GM23248 (cell line): Measurements from ENCODE around the gene TCF12. TPM values are rescaled to one million over a fixed set of nuclear protein-coding genes. Genes with fewer than 3 reads are reported as not detected.
"Not testable (repeated sequence)": the region's sequence is repeated elsewhere in the genome, so short reads cannot be mapped to it uniquely, and the experiment has no call there.

Experiments used
- DNase-seq: peaks from one replicate; pipeline ENCODE4 v3.0.0-alpha.2; 2015
- H2AFZ ChIP-seq: fragments of 200-600 bp; sonication (generic); 2 replicates; pipeline ENCODE4 v1.6.1; 2016; ENCODE audit warnings: antibody characterized with exemption
- H3F3A ChIP-seq: fragments of 200-600 bp; sonication (generic); 2 replicates; pipeline ENCODE4 v1.6.1; 2016; ENCODE audit warnings: mild to moderate bottlenecking, antibody characterized with exemption, mixed run types; ENCODE audit not compliant: insufficient read depth
- H3K27ac ChIP-seq: fragments of 200-600 bp; sonication (generic); 2 replicates; pipeline ENCODE4 v1.5.1; 2016; ENCODE audit warnings: mild to moderate bottlenecking
- H3K27me3 ChIP-seq: fragments of 200-600 bp; sonication (generic); replicated peaks from 2 replicates; pipeline ENCODE4 v1.6.1; 2016; ENCODE audit warnings: mild to moderate bottlenecking; ENCODE audit not compliant: insufficient read depth
- H3K36me3 ChIP-seq: fragments of 200-600 bp; sonication (generic); 2 replicates; pipeline ENCODE4 v1.6.1; 2016; ENCODE audit warnings: low read depth, mild to moderate bottlenecking
- H3K4me1 ChIP-seq: fragments of 200-600 bp; sonication (generic); 2 replicates; pipeline ENCODE4 v1.6.1; 2016; ENCODE audit warnings: mild to moderate bottlenecking; ENCODE audit not compliant: insufficient read depth
- H3K4me2 ChIP-seq: fragments of 200-600 bp; sonication (generic); one replicate; pipeline ENCODE4 v1.6.1; 2016; ENCODE audit warnings: mild to moderate bottlenecking; ENCODE audit not compliant: unreplicated experiment
- H3K4me3 ChIP-seq: fragments of 200-600 bp; sonication (generic); 2 replicates; pipeline ENCODE4 v1.5.1; 2016; ENCODE audit warnings: mild to moderate bottlenecking
- H3K79me2 ChIP-seq: fragments of 200-600 bp; sonication (generic); 2 replicates; pipeline ENCODE4 v1.6.1; 2016; ENCODE audit warnings: mild to moderate bottlenecking; ENCODE audit not compliant: insufficient read depth
- H3K9ac ChIP-seq: fragments of 200-600 bp; sonication (generic); 2 replicates; pipeline ENCODE4 v1.6.1; 2016; ENCODE audit warnings: mild to moderate bottlenecking
- H3K9me2 ChIP-seq: fragments of 200-600 bp; sonication (generic); 2 replicates; pipeline ENCODE4 v1.6.1; 2016; ENCODE audit warnings: mixed run types, mild to moderate bottlenecking, moderate library complexity; ENCODE audit not compliant: insufficient read depth
- H3K9me3 ChIP-seq: fragments of 200-600 bp; sonication (generic); one replicate; pipeline ENCODE4 v1.6.1; 2017; ENCODE audit warnings: low read depth
- H4K20me1 ChIP-seq: fragments of 200-600 bp; sonication (generic); 2 replicates; pipeline ENCODE4 v1.6.0; 2016; ENCODE audit not compliant: insufficient read depth
- EZH2 ChIP-seq: fragments of 200-600 bp; sonication (generic); IDR thresholded peaks from 2 replicates; pipeline ENCODE4 v1.6.1; 2018; ENCODE audit warnings: antibody characterized with exemption, mild to moderate bottlenecking; ENCODE audit not compliant: insufficient read depth, poor library complexity, severe bottlenecking
- EZH2phosphoT487 ChIP-seq: fragments of 200-600 bp; sonication (generic); IDR thresholded peaks from 2 replicates; pipeline ENCODE4 v1.6.1; 2018; ENCODE audit warnings: antibody characterized with exemption, moderate library complexity, mild to moderate bottlenecking, low read depth; ENCODE audit not compliant: insufficient read depth
- WGBS, 2 experiments: methylation state at CpG; one replicate each; pipeline ENCODE4 v1.1.6; 2015 to 2017; ENCODE audit warnings: low lambda C conversion rate in 2 of 2, low coverage in 1 of 2; ENCODE audit errors: missing lambda C conversion rate in 2 of 2; 5-methylcytosine and 5-hydroxymethylcytosine counted together
- in situ Hi-C: fragments of 300-500 bp; cut with MboI; formaldehyde crosslinking; loops from 2 replicates; pipeline ENCODE4 v1.15.0; 2020
- polyA plus RNA-seq: library from polyadenylated mRNA; unstranded; fragments of >200 nt; fragmentation: Nextera tagmentation; extraction: Ambion mirVana; gene quantifications from 2 replicates; pipeline ENCODE4 v1.2.1, GENCODE V29; 2016
- total RNA-seq: library from RNA; depleted of rRNA; stranded (reverse); fragments of >200 nt; shearing (Covaris generic); gene quantifications from 2 replicates; pipeline ENCODE4 v1.2.3, GENCODE V29; 2014

Gene TCF12
- total and polyA plus RNA-seq, 2 experiments from 2014 or later, result 53.6 to 58.6 TPM

- no peak for DNase-seq
- Histone ChIP-seq H3K27ac (no peak overlapping the region), H3K79me2 (peaks cover 34% of the 10 kb centered on the region), H3K9me3 (no peaks in the 10 kb centered on the region), H3F3A (0 out of 2 replicates have a peak, but pooled peaks cover 3% of the 10 kb centered on the region), H3K4me3 (no peak overlapping the region), H3K27me3 (no peaks in the 10 kb centered on the region), H4K20me1 (no peaks in the 10 kb centered on the region), H3K36me3 (peaks cover 15% of the 10 kb centered on the region), H3K9ac (no peak overlapping the region), H3K9me2 (no peaks in the 10 kb centered on the region), H3K4me1 (peaks cover 37% of the 10 kb centered on the region), H2AFZ (no peak overlapping the region), H3K4me2 (no peak overlapping the region)
- TF ChIP-seq EZH2phosphoT487 (no peak), EZH2 (no peak)
- in situ Hi-C loops, result loop anchor here (10.0 to 25.0 kb wide), 2 partner anchors 157 to 661 kb away; no protein-coding TSS in a partner anchor
Measured at GRCh38 chr15:57148262-57148661, 229.8 kb downstream of the TCF12 start.

- peaks cover 25% of the 10 kb centered on the region for H3K79me2 ChIP-seq
- DNase-seq, result peak; percentile 61
- H3K4me1 ChIP-seq, result peaks cover 33% of the 10 kb centered on the region
- no peaks in the 10 kb centered on the region for H3K9me3 ChIP-seq
- no peak overlapping the region for H3K9ac ChIP-seq
- H3K36me3 ChIP-seq, result peaks cover 15% of the 10 kb centered on the region
- H3K4me3 ChIP-seq, result no peak overlapping the region
- no peak overlapping the region for H2AFZ ChIP-seq
- no peaks in the 10 kb centered on the region for H4K20me1 ChIP-seq
- in situ Hi-C loops, result loop anchor here (10.0 to 25.0 kb wide), 2 partner anchors 156 to 662 kb away; no protein-coding TSS in a partner anchor
- 0 out of 2 replicates have a peak, but pooled peaks cover 3% of the 10 kb centered on the region for H3F3A ChIP-seq
- H3K9me2 ChIP-seq, result no peaks in the 10 kb centered on the region
- H3K27me3 ChIP-seq, result no peaks in the 10 kb centered on the region
- no peak overlapping the region for H3K27ac ChIP-seq
- H3K4me2 ChIP-seq, result no peak overlapping the region
- TF ChIP-seq EZH2phosphoT487 (no peak), EZH2 (no peak)
Measured at GRCh38 chr15:57149196-57149595, 230.8 kb downstream of the TCF12 start.

DNA sequence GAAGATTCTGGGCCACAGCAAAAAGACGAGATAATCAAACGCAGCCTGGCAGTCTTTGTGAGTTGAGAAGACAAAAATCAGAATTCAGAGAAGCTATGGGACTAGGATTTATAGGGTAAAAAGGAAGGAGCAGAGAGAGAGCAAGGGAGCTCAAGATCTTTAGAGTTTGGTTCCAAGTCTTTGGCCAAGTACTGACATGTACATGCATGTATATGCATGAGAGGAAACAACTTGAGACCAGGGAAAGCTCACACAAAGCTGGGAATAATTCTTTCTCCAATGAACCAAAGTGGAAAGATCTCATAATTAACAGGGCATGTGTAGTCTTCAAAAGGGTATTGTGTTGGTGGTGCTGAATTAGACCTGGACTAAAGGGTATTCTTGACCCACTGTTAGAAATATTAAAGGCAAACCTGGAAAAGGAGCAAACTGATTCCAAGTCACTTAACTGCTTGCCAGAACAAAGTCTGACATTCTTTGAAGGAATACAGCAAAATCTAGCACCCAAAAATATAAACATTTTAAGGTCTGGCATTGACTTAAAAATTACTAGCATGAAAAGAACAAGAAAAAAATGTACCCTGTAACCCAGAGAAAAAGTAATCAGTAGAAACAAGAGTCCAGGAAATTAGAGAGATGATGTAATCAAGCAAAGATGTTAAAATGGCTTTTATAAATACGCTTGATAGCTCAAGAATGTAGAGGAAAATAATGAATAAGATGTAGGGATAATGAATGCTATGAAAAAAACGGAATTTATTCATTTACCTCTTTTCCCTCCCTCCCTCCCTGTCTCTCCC is 231.8 kb downstream of the TCF12 start:
- no peak overlapping the region for H3K27ac ChIP-seq
- H3K4me3 ChIP-seq, result no peak overlapping the region
- no peaks in the 10 kb centered on the region for H3K27me3 ChIP-seq
- H3K9me3 ChIP-seq, result no peaks in the 10 kb centered on the region
- H3K79me2 ChIP-seq, result peaks cover 20% of the 10 kb centered on the region
- no peaks in the 10 kb centered on the region for H4K20me1 ChIP-seq
- H3F3A ChIP-seq, result 0 out of 2 replicates have a peak, but pooled peaks cover 3% of the 10 kb centered on the region
- DNase-seq, result no peak
- no peak overlapping the region for H3K9ac ChIP-seq
- no peak overlapping the region for H2AFZ ChIP-seq
- in situ Hi-C loops, result loop anchor here (10.0 kb wide), 1 partner anchor 375 kb away; no protein-coding TSS in a partner anchor
- H3K4me1 ChIP-seq, result peaks cover 32% of the 10 kb centered on the region
- TF ChIP-seq EZH2 (no peak), EZH2phosphoT487 (no peak)
- peaks cover 15% of the 10 kb centered on the region for H3K36me3 ChIP-seq
- no peak overlapping the region for H3K4me2 ChIP-seq
- no peaks in the 10 kb centered on the region for H3K9me2 ChIP-seq
- WGBS, 2 experiments, result 74 to 90% methylated on average over 3 to 4 of the region's 4 CpGs

GRCh38 chr15:57150866-57151203 is 232.4 kb downstream of the TCF12 start:
- in situ Hi-C loops, result loop anchor here (10.0 kb wide), 1 partner anchor 374 kb away; no protein-coding TSS in a partner anchor
- H2AFZ ChIP-seq, H3K9ac ChIP-seq, H3K27ac ChIP-seq, H3F3A ChIP-seq, H3K4me3 ChIP-seq, DNase-seq, H3K4me2 ChIP-seq, H3K27me3 ChIP-seq, H3K9me2 ChIP-seq, H4K20me1 ChIP-seq, H3K9me3 ChIP-seq: not testable (repeated sequence)
- WGBS, 2 experiments, result 94 to 100% methylated on average over 1 of the region's 1 CpG
- peaks cover 32% of the 10 kb centered on the region for H3K4me1 ChIP-seq
- peaks cover 20% of the 10 kb centered on the region for H3K79me2 ChIP-seq
- peaks cover 15% of the 10 kb centered on the region for H3K36me3 ChIP-seq
